Esophagus squamous epithelium (tissue), 4 donors: Measurements from ENCODE around the gene LRRN4CL.

Experiments
- POLR2A ChIP-seq, 4 donors: fragments of 450-650 bp; IDR thresholded peaks; one replicate each; pipeline ENCODE4 v1.6.1; 2017; ENCODE audit warnings: antibody characterized with exemption in 4 of 4, mild to moderate bottlenecking in 4 of 4, moderate library complexity in 3 of 4
- TF ChIP-seq, protein P1 (sequence below), 6 experiments: fragments of 450-650 bp in 4 of 6; fragments of 200-600 bp in 2 of 6; sonication (generic) in 2 of 6; IDR thresholded peaks; one replicate each; pipeline ENCODE4 v1.5.1; 2016 to 2019; ENCODE audit warnings: antibody characterized with exemption in 6 of 6, mild to moderate bottlenecking in 4 of 6, moderate library complexity in 4 of 6

DNA sequence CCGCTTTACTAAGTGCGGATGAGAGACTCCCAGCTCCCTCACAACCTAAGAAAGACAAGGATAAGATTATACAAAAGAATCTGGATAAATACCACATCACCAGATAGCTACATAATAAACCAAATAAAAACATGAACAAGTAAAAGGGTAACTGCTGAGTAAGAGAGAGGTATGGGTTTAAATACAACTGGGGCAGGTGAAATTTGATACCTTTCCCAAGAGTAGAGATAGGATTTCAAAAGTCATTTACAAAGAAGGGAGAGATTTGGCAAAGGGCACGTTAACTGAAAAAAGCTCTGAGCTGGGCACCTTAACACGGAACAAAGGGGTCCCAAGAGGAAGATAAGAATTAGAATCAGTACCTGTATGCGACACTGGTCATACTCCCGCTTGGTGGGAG is 12.2 kb downstream of the LRRN4CL start:
- TF ChIP-seq, protein P1, sequence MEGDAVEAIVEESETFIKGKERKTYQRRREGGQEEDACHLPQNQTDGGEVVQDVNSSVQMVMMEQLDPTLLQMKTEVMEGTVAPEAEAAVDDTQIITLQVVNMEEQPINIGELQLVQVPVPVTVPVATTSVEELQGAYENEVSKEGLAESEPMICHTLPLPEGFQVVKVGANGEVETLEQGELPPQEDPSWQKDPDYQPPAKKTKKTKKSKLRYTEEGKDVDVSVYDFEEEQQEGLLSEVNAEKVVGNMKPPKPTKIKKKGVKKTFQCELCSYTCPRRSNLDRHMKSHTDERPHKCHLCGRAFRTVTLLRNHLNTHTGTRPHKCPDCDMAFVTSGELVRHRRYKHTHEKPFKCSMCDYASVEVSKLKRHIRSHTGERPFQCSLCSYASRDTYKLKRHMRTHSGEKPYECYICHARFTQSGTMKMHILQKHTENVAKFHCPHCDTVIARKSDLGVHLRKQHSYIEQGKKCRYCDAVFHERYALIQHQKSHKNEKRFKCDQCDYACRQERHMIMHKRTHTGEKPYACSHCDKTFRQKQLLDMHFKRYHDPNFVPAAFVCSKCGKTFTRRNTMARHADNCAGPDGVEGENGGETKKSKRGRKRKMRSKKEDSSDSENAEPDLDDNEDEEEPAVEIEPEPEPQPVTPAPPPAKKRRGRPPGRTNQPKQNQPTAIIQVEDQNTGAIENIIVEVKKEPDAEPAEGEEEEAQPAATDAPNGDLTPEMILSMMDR (IDR thresholded peaks at IDR 0.05), result no peak
- no peak for TF ChIP-seq POLR2A (IDR thresholded peaks at IDR 0.05)
